ENCODE data around the gene COL9A3.
"Not testable (repeated sequence)": the region's sequence is repeated elsewhere in the genome, so short reads cannot be mapped to it uniquely, and the experiment has no call there.

COL9A3 gene

GRCh38 chr20:62838128-62838891, 21.5 kb downstream of the COL9A3 start:
- no peak for DNase-seq

DNA sequence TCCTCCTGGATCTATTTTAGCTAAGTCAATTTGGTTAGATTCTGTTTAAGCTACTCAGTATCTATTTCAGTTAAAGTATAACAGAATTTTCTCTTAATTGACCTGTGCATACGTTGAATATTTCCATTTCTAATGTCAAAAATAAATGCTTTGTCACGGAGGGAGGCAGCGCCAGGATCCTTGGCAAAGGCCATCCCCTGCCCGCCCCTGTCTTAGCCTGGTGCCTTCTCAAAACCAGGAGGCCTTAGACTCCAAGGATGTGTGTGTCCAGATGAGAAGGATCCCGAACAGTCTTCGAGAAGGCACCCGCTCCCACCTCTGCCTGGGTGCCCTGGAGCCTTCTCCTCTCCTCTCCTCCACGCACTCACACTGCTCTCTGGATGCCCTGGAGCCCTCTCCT, 22.4 kb downstream of the COL9A3 start:
- no peak for DNase-seq

GRCh38 chr20:62839816-62840215, 23.0 kb downstream of the COL9A3 start:
- DNase-seq = no peak

GRCh38 chr20:62840244-62841197, 23.7 kb downstream of the COL9A3 start:
- no peak for DNase-seq

GRCh38 chr20:62841705-62842212, 24.9 kb downstream of the COL9A3 start:
- DNase-seq = no peak

DNA sequence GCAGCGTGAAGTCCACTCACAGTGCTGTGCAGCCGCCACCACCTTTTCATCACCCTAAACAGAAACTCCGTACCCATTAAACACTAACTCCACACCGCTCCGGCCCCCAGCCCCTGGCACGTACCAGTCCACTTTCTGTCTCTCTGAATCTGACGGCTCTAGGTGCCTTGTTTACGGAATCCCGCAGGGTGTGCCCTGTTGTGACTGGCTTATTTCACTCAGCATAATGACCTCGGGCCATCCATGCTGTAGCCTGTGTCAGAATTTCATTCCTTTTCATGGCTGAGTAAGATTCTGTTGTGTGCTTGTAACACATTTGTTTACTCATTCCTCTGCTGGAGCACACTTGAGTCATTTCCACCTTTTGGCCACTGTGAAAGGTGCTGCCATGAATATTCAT, 26.8 kb downstream of the COL9A3 start:
- DNase-seq = no peak

GRCh38 chr20:62844182-62844581, 27.3 kb downstream of the COL9A3 start:
- no peak for DNase-seq

GRCh38 chr20:62845416-62846160, 28.7 kb downstream of the COL9A3 start:
- DNase-seq = no peak

DNA sequence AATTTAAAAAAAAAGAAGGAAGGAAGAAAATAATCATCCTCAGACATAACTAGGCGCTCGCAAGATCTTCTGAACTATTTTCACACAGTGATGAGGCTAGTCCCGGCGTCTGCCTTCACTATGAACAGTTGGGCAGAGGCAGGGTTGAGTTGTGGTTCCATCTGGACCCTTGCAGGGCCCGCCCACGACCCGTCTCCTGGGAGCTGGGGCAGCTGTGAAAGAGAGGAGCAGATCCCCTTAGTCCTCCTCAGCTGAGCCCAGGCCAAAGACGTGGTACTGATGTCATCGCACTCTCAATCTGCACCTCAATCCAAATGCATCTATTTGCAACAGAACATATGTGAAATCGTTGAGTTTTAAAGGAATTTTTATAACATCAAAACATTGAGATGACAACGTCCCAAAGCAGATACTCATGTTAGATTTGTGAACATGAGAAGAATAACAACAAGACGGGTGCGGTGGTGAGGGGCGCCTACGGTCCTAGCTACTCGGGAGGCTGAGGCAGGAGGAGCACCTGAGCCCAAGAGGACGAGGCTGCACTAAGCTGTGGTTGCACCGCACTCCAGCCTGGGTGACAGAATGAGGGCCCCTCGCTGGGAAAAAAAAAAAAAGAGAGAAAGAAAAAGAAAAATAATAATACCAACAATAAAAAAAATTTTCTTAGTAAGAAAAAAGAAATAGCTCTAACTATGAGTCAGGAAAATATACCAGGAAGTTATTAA, 29.5 kb downstream of the COL9A3 start:
- no peak for DNase-seq

GRCh38 chr20:62848917-62849316, 32.1 kb downstream of the COL9A3 start:
- not testable (repeated sequence) for DNase-seq

DNA sequence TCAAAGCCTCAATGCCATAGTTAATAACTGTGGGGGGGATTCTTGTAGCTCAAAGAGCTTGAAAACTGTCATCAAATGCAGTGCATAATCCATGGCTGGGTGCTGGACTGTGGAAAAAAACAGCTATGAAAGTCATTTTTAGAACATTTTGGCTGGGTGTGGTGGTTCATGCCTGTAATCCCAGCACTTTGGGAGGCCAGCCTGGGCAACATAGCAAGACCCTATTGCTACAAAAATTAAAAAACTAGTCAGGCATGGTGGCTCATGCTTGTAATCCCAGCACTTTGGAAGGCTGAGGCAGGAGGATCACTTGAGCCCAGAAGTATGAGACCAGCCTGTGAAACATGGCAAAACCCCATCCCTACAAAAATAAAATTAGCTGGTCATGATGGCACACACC, 32.6 kb downstream of the COL9A3 start:
- no peak for DNase-seq

GRCh38 chr20:62850333-62850974, 33.6 kb downstream of the COL9A3 start:
- no peak for DNase-seq

DNA sequence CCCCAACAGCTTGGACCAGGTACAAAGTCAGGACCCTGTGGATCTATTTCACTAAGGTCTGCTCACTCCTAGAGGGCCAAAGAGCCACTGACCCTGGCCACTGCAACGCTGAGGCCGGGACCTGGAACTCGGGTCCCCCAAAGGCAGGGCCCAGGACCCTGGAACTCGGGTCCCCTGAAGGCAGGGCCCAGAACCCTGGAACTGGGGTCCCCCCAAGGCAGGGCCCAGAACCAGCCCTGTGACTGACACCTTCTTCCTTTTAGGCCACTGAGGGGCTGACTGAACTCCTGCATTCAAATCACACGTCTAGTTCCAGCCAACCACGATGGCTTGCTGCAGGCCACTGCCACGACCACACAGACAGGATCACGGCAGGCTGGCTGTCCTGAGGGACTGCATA, 35.3 kb downstream of the COL9A3 start:
- DNase-seq = no peak

DNA sequence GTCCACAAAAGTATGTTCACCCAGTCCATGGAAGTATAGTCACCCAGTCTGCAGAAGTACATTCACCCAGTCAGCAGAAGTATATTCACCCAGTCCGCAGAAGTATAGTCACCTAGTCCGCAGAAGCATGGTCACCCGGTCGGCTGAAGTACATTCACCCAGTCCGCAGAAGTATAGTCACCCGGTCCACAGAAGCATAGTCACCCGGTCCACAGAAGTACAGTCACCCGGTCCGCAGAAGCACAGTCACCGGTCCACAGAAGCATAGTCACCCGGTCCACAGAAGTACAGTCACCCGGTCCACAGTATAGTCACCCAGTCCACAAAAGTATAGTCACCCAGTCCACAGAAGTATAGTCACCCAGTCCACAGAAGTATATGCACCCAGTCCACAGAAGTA, 36.0 kb downstream of the COL9A3 start:
- no peak for DNase-seq

GRCh38 chr20:62853304-62853703, 36.5 kb downstream of the COL9A3 start:
- not testable (repeated sequence) for DNase-seq

DNA sequence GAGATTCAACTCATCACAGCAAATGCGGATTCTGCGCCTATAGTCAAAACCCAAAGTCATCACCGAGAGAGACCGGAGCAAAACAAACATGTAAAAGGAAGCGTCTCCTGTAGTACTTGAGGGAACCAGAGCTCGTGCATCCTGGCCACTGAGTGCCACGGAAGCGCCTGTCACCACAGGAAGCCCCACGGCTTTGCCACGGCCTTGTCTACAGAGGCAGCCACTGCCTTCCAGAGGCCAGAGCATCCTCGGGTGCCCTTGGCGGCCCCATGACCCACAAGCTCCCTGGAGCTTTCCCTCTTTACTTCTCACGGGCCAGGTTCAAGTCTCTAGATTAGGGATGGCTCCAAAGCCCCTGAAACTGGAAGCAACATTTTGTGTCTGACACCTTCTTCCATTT, 37.3 kb downstream of the COL9A3 start:
- no peak for DNase-seq

- DNase-seq = no peak
Observed at GRCh38 chr20:62855120-62855519, 38.3 kb downstream of the COL9A3 start.

GRCh38 chr20:62856931-62857619, 40.2 kb downstream of the COL9A3 start:
- no peak for DNase-seq

- no peak for DNase-seq
Observed at GRCh38 chr20:62858058-62858830, 41.4 kb downstream of the COL9A3 start.

- DNase-seq = no peak
Observed at GRCh38 chr20:62859721-62860120, 42.9 kb downstream of the COL9A3 start.

All from activated CD4-positive, alpha-beta T cell treated with anti-CD3 and anti-CD28 coated beads, Interleukin-2, amount 50 U/mL, for 4 hours (primary cell).